Ascending aorta (tissue), 2 donors: ENCODE measurements around the gene AP3B2. TPM values are rescaled to one million over a fixed set of nuclear protein-coding genes. Genes with fewer than 3 reads are reported as not detected.

Source experiments
- DNase-seq, 2 donors: peaks; one replicate each; pipeline ENCODE4 v3.0.0-alpha.2; 2019; ENCODE audit warnings: low spot score in 2 of 2
- H3K27ac ChIP-seq, 2 donors: fragments of 200-600 bp; sonication (generic); one replicate each; pipeline ENCODE4 v1.5.1; 2016 to 2017; ENCODE audit warnings: mild to moderate bottlenecking in 1 of 2
- H3K27me3 ChIP-seq: fragments of 200-600 bp; sonication (generic); one replicate; pipeline ENCODE4 v1.5.1; 2017
- H3K36me3 ChIP-seq, 2 donors: fragments of 200-600 bp; sonication (generic); one replicate each; pipeline ENCODE4 v1.5.1; 2016
- H3K4me1 ChIP-seq, 2 donors: fragments of 200-600 bp; sonication (generic); one replicate each; pipeline ENCODE4 v1.5.1; 2016 to 2017; ENCODE audit warnings: mild to moderate bottlenecking in 1 of 2
- H3K4me3 ChIP-seq, 2 donors: fragments of 200-600 bp; sonication (generic); one replicate each; pipeline ENCODE4 v1.5.1; 2016 to 2017; ENCODE audit warnings: mild to moderate bottlenecking in 1 of 2
- H3K9me3 ChIP-seq, 2 donors: fragments of 200-600 bp; sonication (generic); one replicate each; pipeline ENCODE4 v1.5.1; 2016
- intact Hi-C: fragments of 100-400 bp; cut with DNase I; formaldehyde crosslinking; loops from one replicate; pipeline ENCODE4 v1.15.1; 2023
- total RNA-seq: library from RNA; depleted of rRNA; stranded (reverse); fragments of >200 nt; gene quantifications from one replicate; pipeline ENCODE4 v1.1.0, GENCODE V29; 2016
- TF ChIP-seq, protein P1 (sequence below), 3 experiments: fragments of 200-600 bp in 2 of 3; fragments of 450-650 bp in 1 of 3; sonication (generic) in 2 of 3; IDR thresholded peaks; one replicate each; pipeline ENCODE4 v1.5.1; 2016 to 2019; ENCODE audit warnings: antibody characterized with exemption in 3 of 3, mild to moderate bottlenecking in 1 of 3, moderate library complexity in 1 of 3

Gene AP3B2
- total RNA-seq, 1 donor from 2014 or later, result not detected

- H3K27ac ChIP-seq, result no peak overlapping the region
- DNase-seq, result no peak
- no peaks in the 10 kb centered on the region for H3K4me1 ChIP-seq
Measured at GRCh38 chr15:82692171-82692570, 17.5 kb downstream of the AP3B2 start.

GRCh38 chr15:82689147-82689546 is 20.5 kb downstream of the AP3B2 start:
- H3K9me3 ChIP-seq, result no peaks in the 10 kb centered on the region
- TF ChIP-seq, protein P1, sequence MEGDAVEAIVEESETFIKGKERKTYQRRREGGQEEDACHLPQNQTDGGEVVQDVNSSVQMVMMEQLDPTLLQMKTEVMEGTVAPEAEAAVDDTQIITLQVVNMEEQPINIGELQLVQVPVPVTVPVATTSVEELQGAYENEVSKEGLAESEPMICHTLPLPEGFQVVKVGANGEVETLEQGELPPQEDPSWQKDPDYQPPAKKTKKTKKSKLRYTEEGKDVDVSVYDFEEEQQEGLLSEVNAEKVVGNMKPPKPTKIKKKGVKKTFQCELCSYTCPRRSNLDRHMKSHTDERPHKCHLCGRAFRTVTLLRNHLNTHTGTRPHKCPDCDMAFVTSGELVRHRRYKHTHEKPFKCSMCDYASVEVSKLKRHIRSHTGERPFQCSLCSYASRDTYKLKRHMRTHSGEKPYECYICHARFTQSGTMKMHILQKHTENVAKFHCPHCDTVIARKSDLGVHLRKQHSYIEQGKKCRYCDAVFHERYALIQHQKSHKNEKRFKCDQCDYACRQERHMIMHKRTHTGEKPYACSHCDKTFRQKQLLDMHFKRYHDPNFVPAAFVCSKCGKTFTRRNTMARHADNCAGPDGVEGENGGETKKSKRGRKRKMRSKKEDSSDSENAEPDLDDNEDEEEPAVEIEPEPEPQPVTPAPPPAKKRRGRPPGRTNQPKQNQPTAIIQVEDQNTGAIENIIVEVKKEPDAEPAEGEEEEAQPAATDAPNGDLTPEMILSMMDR (IDR thresholded peaks at IDR 0.05), result no peak
- H3K27me3 ChIP-seq, result no peaks in the 10 kb centered on the region
- no peaks in the 10 kb centered on the region for H3K36me3 ChIP-seq
- no peaks in the 10 kb centered on the region for H3K4me1 ChIP-seq
- no peak overlapping the region for H3K27ac ChIP-seq
- no peak for DNase-seq
- intact Hi-C loops, result no loop called here
- no peak overlapping the region for H3K4me3 ChIP-seq

More at GRCh38 chr15:82692171-82692570, 17.5 kb downstream of the AP3B2 start:
- Histone ChIP-seq H3K9me3 (no peaks in the 10 kb centered on the region), H3K27me3 (no peaks in the 10 kb centered on the region), H3K4me3 (no peak overlapping the region), H3K36me3 (no peaks in the 10 kb centered on the region)
- TF ChIP-seq, protein P1 (IDR thresholded peaks at IDR 0.05), result no peak
- intact Hi-C loops, result no loop called here

- Histone ChIP-seq H3K27me3 (no peaks in the 10 kb centered on the region), H3K36me3 (no peaks in the 10 kb centered on the region), H3K4me3 (no peak overlapping the region), H3K9me3 (no peaks in the 10 kb centered on the region), H3K4me1 (no peaks in the 10 kb centered on the region), H3K27ac (no peak overlapping the region)
- DNase-seq, result no peak
- TF ChIP-seq, protein P1 (IDR thresholded peaks at IDR 0.05), result no peak
- intact Hi-C loops, result no loop called here
Measured at GRCh38 chr15:82688691-82689090, 21.0 kb downstream of the AP3B2 start.

DNA sequence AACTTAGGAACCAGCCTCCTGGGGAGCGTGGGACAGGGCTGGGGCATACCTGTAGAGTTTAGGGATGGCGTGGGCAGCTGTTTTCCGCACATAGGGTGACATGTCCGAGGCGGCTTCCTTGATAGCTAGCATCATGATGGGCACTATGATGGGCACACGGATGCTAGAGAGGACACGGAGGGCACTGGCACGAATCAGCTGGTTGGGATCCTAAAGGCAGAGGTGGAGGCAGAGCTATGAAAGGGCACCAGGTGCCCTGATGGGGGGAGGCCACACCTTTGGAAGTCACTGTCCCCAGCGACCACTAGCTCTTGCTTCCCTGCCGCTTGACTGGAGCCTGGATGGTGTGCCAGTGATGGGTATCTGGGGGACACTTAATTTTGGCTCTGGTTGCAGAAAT is 28.3 kb downstream of the AP3B2 start:
- H3K36me3 ChIP-seq, result no peaks in the 10 kb centered on the region
- H3K4me1 ChIP-seq, result no peaks in the 10 kb centered on the region
- no peaks in the 10 kb centered on the region for H3K27me3 ChIP-seq
- no peak for DNase-seq
- H3K9me3 ChIP-seq, result no peaks in the 10 kb centered on the region
- no peak overlapping the region for H3K27ac ChIP-seq
- TF ChIP-seq, protein P1 (IDR thresholded peaks at IDR 0.05), result no peak
- H3K4me3 ChIP-seq, result no peak overlapping the region
- intact Hi-C loops, result no loop called here

DNA sequence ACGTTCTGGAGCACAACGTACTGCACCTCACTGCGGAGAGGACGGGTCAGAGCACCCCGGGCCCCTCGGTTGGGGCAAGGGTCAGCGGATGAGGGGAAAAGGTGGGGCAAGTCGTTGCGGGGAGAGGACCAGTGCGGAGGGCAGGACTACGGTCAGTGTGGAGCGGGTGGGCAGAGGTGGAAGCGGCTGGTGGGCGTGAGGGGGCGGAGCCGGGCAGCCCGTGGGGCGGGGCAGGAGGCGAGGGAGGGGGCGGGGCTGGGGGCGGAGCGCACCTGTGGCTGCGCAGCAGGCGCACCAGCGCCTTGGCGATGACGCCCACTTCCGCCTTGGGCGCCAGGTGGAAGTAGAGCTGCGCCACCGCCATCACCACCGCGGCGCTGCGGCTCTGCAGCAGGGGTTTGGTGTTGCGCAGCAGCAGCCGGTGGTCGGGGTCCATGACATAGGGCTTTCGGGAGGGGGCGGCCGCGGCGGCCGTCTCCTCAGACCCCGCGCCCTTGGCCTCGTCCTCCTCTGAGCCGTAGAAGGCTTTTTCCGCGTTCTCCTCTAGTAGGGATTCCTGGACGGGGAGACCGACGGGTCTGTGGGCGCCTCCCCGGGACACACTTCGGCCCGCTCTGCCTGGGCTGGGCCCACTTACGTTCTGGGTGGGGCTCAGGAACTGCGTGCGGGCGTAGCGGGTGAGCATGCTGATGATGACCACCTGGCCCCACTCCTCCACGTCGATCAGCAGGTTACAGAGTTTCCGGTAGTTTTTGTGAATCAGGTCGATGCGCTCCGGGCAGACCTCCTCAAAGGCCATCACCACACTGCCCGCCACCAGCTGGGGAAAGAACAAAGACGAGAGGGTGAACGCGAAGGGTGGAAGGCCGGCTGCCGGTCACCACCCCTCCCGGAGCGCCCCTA is 29.2 kb downstream of the AP3B2 start:
- H3K27ac ChIP-seq, result no peak overlapping the region

More for the DNA sequence above, 29.2 kb downstream of the AP3B2 start:
- Histone ChIP-seq H3K4me1 (no peaks in the 10 kb centered on the region), H3K36me3 (no peaks in the 10 kb centered on the region), H3K9me3 (no peaks in the 10 kb centered on the region), H3K4me3 (peak overlapping the region; percentile 12 to 36), H3K27me3 (no peaks in the 10 kb centered on the region)
- TF ChIP-seq, protein P1 (IDR thresholded peaks at IDR 0.05), result no peak
- intact Hi-C loops, result no loop called here
- no peak for DNase-seq
